Coronary artery (tissue), 2 donors: Measurements from ENCODE around the gene TNFRSF14.

Experiments used
- DNase-seq: peaks from one replicate; pipeline ENCODE4 v3.0.0-alpha.2; 2017; ENCODE audit warnings: low spot score
- H3K27ac ChIP-seq, 2 donors: fragments of 200-600 bp; sonication (generic); one replicate each; pipeline ENCODE4 v1.5.1; 2016 to 2019
- H3K4me3 ChIP-seq: fragments of 200-600 bp; sonication (generic); 2 replicates; pipeline ENCODE4 v1.5.1; 2016; ENCODE audit warnings: mild to moderate bottlenecking, moderate library complexity
- TF ChIP-seq, protein P1 (sequence below): fragments of 200-600 bp; sonication (generic); IDR thresholded peaks from one replicate; pipeline ENCODE4 v1.5.1; 2019; ENCODE audit warnings: antibody characterized with exemption

The TNFRSF14 gene

DNA sequence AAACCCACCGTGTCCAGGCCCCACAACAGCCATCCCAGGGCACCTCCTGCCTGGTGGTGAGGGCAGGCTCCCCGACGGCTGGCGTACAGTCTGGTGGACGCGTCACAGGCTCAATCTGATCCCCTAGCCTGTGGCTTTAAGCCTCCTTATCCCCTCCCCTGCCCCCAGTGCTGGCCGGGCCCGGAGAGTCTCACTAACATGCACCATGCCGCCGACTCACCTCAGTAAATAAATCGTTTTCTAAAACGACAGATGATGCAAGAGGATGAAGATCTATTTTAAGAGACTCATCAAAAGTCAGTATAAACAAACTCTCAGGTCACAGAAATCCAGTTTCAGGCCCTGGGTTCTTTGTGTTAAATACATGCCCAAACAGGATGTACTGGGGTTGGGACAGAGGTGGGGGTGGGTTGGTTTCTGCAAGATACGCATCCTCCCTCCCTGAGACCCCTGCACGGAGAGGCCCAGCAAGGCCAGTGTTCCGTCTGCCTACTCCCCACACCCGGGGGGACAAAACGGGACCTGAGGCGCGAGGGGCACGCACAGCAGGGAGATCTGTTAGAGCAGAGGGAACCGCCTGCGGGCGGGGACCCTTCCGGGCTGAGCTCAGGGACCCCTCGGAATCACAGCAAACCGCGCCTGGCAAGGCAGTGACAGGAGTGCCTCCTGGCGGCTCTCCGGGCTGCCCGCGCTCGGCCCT, 32.8 kb upstream of the TNFRSF14 start:
- TF ChIP-seq, protein P1, sequence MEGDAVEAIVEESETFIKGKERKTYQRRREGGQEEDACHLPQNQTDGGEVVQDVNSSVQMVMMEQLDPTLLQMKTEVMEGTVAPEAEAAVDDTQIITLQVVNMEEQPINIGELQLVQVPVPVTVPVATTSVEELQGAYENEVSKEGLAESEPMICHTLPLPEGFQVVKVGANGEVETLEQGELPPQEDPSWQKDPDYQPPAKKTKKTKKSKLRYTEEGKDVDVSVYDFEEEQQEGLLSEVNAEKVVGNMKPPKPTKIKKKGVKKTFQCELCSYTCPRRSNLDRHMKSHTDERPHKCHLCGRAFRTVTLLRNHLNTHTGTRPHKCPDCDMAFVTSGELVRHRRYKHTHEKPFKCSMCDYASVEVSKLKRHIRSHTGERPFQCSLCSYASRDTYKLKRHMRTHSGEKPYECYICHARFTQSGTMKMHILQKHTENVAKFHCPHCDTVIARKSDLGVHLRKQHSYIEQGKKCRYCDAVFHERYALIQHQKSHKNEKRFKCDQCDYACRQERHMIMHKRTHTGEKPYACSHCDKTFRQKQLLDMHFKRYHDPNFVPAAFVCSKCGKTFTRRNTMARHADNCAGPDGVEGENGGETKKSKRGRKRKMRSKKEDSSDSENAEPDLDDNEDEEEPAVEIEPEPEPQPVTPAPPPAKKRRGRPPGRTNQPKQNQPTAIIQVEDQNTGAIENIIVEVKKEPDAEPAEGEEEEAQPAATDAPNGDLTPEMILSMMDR = no peak
- DNase-seq = no peak
- Histone ChIP-seq H3K4me3 (no peak overlapping the region), H3K27ac (no peak overlapping the region)

DNA sequence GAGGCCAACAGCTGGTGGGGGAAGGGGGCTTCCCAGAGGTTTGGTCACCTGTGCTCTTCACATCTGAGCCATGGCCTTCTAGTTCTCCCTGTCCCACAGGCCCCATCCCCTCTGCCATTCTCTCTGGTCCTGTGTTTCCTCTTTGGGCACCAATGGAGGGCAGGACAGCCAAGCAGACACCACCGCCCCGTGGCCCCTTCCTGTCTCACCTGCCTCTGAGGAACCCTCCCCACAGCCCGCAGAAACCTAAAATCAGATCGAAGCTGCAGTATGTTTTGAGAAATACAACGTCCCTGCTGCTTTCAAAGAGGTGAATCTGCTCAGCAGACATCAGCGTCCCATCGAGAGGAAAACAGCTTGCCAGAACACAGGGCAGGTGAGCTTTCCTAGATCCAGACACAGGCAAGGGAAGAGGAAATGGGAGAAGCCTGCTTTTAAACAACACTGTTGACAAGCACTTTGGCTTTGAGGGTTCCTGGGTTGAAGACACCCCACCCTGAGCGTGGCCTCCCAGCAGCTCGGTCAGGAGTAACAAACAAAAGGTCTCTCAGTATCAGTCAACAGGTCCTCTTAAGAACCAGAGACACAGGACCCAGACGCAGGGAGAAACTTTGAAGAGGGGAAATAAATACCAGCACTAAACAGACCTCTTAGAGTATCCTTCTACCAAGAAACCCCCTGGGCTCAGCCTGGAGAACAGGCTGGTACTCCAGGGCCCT, 32.1 kb upstream of the TNFRSF14 start:
- peak overlapping the region; percentile 93 for H3K4me3 ChIP-seq
- DNase-seq = no peak
- TF ChIP-seq, protein P1 = no peak
- no peak overlapping the region for H3K27ac ChIP-seq

DNA sequence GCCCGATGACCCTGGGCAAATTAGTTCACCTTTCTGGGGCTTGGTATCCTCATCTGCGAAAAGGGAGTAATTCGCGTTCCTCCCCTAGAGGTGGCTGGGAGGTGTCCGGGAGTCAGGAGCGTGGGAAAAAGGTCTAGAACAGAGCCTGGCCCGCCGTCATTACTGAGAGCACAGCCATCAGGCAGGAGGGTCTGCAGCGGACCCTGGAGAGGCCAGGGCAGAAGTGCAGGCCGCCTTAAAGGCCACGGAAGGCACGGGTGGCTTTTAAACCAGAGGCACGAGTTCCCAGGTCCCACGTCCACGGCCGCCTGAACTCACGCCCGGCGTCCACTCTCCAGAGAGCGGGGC, 30.6 kb upstream of the TNFRSF14 start:
- H3K4me3 ChIP-seq = peak overlapping the region; percentile 93
- H3K27ac ChIP-seq = peak overlapping the region; percentile 40 to 95
- no peak for DNase-seq
- TF ChIP-seq, protein P1 = no peak

DNA sequence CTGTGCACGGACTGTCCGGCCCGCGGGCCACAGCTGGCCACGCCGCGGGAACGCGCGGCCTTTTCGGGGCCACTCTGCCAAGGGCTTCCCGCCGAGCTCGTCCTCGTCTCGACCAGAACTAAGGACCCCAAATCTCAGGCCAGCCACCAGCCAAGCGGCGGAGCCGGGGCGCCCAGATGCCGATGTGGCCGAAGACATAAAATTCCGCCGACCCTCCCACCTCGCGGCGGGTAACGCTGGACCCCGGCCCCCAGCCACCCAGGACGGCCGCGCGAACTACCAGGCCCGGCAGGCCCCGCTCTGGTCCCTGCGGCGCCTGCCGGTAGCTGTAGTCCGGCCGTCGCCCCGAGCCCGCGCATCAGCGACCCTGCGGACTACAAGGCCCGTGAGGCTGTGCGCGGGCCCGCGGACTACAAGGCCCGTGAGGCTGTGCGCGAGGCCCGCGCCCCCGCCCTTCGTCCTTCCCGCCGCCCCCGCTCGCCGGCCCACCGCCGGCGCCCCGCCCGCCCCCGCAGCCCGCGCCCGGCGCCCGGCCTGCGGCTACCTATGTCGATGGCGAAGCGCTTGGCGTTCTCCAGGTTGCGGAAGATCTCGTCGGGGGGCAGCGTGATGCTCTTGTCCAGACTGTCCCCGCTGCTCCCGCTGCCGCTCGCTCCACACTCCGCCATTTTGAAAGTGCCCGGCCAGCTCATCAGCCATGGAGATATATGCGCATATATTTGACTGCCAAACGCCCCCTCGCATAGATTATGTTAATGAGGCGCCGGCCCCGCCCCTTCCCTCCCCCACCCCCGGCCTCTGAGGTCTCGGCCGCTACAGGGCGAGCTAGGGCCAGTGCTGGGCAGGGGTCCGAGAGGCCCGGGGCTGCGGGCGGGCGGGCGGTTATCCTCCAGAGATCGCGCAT, 30.0 kb upstream of the TNFRSF14 start, which contains the start of gene PANK4:
Gene PANK4 (minus strand): TSS at position 677 of the 904 bp plus-strand sequence. CDS start 9 bp downstream, at position 668.
- TF ChIP-seq, protein P1 = no peak
- peak within 1 kb of the TSS; percentile 93 for H3K4me3 ChIP-seq
- peak; percentile 92 for DNase-seq
- peak within 1 kb of the TSS; percentile 79 to 95 for H3K27ac ChIP-seq

DNA sequence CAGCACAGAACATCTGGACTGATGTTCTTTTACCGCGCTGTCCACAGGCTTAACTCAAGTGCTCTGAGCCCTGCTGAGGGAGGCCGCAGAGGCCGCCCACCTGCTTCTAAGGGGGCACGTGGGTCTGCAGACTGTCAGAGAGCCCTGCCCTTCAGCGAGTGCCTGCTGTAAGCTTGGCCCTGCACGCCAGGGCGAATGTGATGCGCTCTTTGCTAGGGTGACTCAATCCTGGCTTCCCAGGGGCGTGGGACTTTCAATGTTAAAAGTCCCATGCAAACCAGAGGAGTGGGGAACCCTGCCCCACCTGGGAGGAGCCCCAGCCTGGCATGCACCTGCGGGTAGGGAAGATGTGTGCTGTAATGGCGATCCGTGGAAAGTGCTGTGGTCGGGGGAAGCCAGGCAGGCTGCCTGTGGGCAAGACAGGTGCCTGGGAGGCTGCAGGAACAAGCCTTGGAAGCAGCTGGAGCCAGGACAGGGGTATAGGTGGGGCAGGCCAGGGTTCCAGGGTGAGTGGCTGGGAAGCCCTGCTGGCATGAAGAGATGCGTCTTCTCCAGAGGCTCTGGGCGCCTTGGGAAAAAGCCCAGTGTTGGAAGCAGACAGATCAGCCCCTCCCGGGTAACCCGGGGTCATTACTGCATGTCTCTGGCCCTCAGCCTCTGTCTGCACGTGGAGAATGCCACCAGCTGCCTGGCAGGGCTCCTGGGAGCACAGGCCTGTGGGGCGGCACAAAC, 29.2 kb upstream of the TNFRSF14 start:
- no peak for DNase-seq
- peak overlapping the region; percentile 79 to 95 for H3K27ac ChIP-seq

DNA sequence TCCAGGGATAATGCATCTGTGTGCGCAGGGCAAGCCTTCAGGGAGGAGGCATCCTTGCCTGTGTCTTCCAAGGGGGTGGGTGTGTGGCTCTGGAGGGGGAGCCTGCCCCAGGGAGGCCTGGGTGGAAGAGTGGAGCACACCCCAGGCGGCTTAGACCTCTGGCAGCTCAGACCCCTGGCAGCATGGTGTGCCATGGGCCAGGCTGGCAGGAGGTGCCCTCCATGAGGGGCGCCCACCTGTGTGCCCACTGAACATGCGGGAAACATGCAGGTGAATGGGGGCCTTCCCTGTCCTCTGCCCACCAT, 28.7 kb upstream of the TNFRSF14 start:
- TF ChIP-seq, protein P1 = no peak
- Histone ChIP-seq H3K4me3 (peak overlapping the region; percentile 15), H3K27ac (peak overlapping the region; percentile 79 to 95)
- no peak for DNase-seq

More for the DNA sequence above, 29.2 kb upstream of the TNFRSF14 start:
- TF ChIP-seq, protein P1 = no peak
- peak overlapping the region; percentile 93 for H3K4me3 ChIP-seq
